CD4-positive, alpha-beta T cell treated with Interleukin-4 for 1 hour (primary cell): ENCODE data around the gene NID2.

Source experiments
- DNase-seq, 2 donors: peaks; one replicate each; pipeline ENCODE4 v3.0.0-alpha.2; 2020 to 2022

The NID2 gene

DNA sequence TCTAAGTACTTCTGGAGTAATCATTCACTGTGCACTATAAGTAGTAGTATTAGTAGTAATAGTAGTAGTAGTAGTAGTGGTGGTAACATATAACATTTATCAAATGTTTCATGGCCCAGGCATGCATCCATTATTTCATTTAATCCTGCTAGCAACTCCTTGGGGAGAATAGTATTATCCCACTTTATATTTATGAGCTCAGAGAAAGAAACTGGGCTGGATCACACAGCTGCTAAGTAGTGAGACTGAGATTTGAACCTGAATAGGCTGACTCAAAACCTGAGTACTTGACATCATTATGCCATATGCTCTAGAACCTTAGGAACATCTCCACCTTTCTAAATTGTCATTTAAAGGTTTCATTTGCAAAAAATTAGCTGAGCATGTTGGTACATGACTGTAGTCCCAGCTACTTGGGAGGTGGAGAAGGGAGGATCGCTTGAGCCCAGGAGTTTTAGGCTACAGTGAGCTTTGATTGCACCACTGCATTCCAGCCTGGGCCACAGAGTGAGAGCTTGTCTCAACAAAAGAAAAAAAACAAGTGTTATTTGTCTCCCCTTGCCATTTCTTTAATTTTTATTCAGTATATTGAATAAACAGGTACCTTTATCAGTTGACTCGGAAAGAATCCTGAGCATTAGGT, 11.4 kb upstream of the NID2 start:
- no peak for DNase-seq

DNA sequence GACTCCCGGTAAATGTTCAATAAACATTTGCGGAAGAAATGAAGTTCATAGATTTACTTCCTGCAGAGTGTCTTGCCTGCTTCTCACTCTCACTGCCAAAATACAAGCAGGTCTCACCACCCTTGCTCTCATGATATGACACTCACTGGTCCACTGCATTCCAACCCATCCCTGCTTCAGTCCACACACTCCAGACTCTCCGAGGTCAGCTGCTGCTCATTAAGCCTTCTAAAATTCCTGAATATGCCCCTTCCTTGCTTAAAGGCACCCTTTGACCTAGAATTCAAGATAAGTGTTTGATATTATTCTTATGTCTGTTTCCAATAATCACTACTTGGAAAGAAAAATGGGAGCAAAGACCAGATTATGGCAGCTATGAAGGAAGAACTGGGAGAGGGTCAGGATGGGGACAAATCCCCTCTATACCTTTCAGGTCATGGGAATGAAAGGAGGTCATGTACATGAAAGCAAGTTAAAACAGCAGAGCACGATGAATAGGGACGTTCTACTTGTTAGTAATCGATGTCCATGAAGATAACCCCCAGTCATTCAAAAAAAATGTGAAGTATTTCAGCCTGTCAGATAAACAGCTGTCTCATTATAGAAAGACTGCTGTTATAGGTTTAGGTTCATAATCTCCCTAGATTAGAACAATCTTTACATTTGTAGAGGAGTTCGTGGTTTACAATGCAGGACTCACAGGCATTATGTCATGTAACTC, 10.5 kb upstream of the NID2 start:
- no peak for DNase-seq

DNA sequence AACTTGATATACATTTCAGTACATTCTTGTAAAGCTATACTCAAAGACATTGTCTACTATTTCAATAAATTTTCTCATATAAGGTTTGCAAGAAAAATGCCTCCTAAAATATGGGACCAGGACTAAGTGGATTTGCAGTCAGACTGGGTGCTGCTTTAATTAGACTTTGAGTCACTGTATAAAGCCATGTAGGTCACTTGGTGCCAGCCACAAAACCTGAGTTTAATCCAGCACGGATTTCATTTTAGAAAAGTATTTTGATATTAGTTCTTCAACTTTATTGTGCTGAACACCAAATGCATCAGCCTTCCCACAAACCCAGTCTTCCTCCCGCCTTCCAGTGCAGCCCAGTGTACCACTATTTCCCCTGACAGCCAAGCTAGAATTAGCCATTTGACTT, 9.9 kb upstream of the NID2 start:
- no peak for DNase-seq

DNA sequence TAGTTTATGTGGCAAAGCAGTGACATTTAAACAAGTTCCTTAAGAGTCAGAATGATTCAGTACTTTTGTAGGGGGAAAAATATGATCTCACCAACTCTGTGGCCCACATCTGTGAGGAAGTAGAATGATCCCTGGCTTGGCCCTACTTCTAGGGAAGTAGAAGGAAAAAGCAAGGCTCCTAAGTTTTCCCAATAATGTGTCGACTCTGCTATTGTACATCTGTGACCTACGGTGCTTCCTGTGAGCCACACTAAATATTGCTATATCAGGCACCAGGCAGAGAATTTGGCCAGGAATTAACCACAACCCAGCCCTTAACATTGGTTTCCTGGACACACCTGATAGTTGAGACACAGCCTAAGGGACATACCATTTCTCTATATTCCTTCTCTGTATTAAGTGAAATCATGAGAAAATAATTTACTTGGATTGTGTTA, 9.3 kb upstream of the NID2 start:
- DNase-seq = no peak

DNA sequence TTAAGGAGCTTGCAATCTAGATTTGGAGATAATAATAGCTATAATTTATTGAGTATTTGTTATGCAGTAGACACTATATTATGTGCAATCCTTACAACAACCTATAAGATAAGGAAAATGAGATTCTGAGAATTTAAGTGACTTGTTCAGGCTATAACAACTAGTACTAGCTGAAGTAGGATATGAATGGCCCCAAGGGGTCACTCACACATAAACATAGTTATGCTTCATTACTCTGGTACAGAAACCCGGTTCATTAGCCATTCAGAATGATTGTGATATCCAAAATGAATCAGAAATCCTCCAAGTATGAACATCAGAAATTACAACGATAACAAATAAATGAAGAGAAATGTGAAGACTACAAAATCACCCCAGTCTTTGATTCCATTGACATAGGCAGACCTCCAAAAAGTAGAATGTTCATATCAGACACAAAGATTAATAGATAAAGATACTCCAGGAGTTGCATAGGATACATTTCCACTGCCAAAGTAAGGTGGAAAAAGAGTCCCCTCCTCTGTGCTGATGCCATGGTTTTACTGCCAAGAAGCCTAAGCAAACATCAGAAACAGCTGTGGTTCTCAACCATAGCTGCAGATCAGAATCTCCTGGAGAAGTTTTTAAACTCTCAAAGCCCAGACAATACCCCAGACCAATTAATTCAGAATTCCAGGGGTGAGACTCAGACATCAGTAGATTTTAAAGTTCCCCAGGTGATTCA, 8.6 kb upstream of the NID2 start:
- DNase-seq = no peak

DNA sequence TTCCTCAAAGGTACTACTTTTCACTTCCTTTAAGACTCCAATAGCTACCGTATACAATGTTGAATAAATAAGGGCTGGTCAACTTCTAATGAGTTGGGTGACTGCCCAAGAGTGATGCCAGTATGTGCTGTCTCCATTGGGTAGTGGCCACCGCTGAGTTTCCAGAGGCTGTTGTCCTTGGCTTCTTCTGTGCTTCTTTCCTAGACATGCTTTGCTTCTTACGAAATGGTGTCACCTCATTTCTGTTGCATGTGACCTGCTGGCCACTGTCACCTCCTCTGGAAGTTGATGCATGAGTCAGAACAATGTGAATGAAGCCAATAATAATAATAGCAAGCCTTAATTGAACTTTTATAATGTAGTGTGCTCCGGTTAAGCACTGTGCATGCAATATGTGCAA, 7.5 kb upstream of the NID2 start:
- no peak for DNase-seq

DNA sequence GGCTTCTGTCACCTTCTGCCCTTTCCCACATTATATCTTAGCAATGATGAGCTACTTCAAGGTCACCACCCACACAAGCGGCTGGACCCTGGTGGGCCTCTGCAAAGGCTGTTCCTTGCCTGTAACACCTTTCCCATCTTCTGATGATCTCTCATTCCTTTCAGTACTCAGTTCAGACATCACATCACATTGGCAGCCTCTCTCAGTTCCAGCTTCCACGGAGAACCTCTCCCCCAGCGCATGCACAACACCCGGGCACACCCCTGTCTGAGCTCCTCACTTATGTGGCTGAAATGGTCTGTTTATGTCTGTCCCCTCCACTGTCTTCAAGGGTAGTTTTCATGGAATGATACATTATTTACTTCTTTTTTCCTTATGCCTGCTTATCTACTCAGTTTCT, 6.5 kb upstream of the NID2 start:
- no peak for DNase-seq

DNA sequence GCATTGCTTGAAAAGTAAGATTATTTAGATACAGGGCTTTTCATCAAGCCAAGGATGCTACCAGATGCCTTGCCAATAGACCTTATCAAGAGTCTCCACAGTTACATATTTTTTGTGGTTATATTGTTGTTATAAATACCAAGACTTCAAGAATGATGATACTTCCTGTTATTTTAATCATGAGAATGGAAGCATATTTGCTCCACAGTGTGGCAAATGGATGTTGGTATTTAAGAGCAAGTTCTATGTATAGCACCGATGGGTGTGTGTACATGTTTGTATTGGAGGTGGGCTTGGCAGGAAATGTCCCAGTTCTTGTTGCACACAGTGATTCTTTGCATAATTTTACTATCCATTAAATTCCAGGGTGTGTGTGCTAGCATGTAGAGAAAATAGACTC, 4.4 kb upstream of the NID2 start:
- DNase-seq = no peak

DNA sequence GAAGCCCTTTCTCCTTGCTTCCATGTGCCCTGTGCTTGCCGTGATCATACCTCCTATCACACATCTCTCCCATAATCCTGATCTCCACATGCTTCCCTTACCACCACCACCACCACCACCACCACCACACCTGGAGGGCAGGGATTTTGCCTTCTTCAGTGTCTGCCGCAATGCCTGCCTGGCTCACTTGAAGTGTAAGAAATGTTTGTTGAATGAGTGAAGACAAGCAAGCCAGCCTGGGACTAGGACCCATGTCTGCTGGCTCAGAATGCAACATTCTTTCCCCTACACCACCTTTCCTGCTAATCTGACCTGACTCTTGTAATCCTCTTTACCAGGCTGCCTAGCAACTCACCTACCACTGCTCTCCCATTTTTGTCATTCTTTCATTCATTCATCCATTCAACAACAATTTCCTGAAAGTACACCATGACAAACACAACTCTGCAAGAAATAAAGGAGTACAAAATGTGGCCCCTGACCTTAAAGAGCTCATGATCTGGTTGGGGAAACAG, 3.5 kb upstream of the NID2 start:
- DNase-seq = no peak

DNA sequence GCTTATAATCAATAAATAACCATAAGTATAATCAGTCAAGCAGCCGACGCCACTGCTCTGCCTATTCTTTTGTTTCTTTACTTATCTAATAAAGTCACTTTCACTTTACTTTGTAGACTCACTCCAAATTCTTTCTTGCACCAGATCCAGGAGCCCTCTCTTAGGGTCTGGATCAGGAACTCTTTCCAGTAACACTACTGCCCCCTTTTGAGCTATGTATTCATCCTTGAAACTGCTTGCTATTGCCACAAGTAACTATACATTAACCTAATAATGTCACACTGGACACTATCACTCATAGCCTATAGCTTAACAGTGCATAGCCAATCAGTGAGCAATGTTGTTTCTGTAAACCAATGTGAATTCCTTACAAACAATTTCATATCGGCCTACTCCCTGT, 2.8 kb upstream of the NID2 start:
- DNase-seq = no peak

DNA sequence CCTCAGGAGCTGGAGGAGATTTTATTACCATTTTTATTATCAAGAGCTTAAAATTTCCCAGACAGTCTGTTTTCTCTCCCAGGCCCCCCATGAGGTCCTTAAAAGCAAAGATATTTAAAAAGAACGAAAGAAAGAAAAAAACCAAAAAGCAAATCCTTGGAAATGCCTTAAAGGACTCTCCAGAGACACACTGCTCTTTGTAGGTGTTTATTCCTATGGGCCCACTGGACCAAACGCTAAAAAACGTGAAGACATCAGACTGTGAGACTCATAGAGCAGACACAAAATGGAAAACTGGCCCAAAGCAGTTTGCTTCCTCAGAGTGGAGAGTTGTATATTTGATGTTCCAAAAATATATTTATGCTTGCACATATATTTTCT, 1.2 kb upstream of the NID2 start:
- no peak for DNase-seq

DNA sequence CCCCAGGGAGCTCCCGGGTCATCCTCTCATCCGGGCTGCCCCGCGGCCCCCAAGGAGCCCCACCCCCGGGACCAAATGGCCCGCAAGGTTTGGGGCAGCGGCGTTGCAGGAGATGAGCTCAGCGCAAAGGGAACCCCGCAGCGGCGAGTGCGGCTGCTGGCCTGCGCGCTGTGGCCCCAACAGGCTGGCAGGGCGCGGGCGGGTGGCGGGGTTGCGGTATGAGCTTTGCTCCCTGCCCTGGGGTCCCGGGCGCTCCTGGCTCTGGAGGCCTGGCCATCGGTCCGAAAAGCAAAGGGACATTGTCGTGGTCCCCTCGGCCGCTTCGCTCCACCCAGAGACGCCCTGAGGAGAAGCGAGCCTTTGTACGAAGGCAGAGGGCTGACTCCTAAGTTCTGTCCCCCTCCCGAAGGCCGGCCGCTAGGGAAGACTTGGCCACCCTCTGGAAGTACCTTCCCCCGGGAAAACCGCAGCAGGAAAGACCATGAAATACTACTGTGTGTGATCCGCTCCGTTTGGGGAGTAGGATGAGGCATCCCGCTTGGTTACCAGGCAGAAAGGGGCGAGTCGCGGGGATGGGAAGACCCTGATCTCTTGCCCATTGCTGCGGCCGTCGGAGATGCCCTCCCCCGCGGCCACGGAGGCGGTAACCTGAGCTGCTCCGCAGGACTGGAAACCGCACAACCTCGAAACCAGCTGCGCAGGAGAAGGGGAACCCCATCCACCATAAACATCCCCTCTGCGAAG, 620 bp upstream of the NID2 start:
- DNase-seq = peak in 1 of 2 donors; percentile 11

DNA sequence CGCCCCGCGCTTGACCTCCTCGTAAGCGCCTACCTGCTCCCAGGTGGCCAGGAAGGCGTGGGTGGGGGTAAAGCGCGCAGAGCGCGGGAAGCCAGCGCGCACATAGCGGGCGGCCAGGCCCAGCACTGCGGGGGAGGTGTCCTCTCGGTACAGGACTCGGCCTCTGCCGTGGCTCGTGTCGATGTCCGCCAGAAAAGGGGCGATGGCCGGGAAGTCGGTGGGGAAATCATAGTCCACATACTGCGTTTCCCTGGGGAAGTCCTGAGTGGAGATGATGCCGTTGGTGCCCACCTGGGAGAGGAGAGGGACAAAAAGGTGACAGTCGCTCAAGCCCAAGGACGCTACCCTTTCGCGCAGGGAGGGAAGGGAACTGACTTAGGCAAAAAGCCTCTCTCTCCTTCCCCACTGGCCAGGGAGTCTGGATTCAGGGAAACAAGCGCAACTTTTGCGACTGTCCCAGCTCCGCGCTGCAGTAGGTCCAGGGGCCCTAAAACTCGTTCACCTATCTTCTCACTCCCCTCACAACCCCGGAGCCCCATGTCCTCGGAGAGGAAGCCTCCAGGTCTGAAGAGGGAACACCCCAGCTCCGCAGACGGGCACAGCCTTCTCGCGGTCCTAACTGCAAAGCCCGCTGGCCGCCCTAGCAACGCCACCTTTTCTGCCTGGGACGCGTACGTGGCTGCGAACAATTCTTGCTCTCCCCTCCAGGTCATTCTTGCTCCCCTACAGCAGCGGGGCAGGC, 815 bp downstream of the NID2 start:
- DNase-seq = no peak

DNA sequence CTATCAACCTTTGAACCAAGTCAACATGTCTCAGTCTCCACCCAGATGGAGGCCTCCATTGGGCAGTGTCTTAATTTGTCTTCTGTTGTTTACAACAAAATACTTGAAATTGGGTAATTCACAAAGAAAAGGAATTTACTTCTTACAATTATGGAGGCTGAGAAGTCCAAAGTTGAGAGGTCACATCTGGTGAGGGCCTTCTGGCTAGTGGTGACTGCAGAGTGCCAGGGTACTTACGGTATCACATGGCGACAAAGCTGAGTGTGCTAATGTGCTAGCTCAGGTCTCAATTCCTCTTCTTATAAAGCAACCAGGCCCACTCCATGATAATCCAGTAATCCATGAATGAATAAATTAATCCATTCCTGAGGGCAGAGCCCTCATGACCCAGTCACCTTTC, 4.7 kb downstream of the NID2 start:
- DNase-seq = no peak

DNA sequence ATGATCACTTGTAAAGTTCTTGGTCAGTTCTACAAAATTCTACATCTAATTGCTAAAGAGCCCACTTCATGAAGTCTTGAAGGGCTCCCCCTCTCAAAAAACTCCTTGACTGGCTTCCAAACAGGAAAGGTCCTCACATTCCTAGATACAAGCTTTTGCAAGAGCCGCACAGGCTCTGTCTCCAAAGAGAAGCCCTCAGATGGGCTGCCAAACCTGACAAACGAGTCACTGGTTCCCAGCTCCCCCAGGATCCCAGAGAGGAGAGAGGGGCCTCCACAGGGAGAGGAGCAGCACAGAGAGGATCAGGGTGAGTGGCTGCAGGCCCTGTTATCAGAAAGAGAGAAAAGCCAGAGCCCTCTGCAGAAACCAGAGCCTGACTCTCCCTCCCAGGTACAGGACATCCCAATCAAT, 5.8 kb downstream of the NID2 start:
- DNase-seq = no peak

DNA sequence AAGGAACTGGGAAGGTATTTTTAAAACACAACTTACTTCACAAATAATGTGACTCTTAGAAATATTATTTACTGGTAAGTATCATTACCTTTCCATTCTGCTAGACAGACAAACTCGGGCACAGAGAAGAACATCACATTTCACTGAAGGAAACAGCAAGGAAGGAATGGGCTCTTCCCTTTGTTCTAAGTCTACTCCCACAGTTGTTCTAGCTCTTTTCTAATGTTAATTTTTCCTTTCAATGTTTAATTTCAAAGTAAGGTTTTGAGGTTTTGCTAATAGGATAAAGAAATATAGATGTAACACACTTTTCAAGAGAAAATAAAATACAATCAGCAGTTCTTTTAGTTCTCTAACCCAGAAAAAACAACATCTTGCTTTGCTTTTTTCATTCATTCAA, 7.0 kb downstream of the NID2 start:
- no peak for DNase-seq

DNA sequence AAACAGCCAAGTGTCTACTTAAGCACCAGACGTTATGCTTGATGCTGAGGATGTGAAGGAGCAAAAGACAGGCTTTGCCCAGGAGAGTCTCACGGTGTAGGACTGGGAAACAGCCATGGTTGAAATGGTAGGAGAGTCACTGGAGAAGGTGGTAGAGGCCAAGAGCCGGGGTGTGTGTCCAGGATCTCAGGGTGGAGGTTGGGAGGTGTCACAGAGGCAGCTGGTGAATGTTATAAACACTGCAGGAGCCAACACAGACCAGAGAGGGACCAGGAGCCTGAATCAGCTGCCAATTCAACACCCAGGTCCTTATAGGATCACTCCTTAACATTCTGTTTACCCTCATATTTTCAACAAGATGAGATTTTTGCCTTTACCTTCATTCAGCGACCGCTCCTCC, 7.5 kb downstream of the NID2 start:
- DNase-seq = no peak

DNA sequence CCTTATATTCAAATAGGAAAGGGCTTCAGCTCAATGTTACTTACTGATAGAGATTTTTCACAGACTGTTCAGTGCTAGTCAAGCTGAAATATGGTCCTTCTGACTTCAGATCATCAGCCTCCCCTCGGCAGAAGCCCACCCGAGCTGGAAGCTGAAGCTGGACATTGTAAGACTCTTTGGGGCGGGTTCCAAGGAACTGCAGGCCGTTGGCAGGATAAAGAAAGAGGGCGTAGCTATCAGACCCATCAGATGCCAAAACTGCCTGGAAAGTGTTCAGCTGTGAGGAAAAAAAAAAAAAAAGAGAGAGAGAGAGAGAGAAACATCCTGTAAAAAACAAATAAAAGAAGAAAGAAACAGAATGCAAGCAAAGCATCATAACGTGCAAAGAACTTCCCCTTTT, 8.8 kb downstream of the NID2 start:
- no peak for DNase-seq

DNA sequence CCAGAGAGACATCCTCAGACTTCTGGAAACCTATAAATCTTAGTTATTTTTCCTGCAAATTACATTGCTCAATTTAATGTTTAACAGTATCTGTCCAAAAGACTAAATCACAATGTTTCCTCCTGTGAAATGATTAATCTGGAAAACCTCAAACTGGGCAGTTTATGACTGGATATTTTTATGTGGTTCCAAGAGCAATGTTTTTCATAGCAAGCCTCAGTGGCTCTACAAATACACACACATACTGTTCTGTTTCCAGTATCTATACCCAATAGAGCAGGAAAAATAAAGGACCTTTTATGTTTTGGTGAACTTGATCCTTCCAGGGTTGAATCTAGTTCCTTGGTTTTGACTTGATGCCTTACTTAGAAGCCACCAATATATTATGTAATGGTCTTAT, 9.2 kb downstream of the NID2 start:
- no peak for DNase-seq

DNA sequence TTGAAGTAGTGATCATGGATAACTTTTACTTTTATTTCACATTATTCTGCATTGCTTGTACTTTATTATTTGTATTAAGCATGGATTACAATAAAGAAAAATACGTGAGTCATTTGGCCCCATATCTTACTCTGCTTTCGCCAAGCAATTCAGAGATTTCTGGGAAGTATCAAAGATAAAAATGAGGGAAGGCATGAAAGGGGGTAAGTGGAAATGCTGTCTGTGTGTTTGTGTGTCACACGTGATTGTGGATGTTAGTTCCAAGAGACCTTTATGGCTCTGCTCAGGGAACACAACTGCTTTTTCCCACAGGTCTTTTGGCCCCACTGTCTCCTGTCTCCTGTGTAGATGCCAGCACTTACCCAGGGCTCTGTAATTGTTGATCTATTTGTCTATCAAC, 10.5 kb downstream of the NID2 start:
- no peak for DNase-seq

DNA sequence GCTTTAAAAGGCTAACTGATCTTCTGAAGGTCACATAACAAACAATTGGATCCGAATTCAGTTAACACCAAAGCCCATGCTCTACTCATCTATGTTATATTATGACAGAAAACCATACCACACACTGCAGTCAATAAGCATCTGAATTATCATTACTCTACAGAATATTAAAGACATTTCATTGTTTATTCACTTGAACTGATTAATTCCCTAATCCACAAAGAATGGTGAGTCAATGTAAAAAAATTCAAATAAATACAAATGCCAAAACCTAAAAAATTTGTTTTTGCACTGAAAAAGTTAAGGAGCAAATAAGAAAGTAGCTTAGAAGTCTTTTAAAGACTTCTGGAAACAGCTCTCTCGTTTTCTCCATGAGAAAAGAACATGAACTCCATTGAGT, 13.7 kb downstream of the NID2 start:
- no peak for DNase-seq

DNA sequence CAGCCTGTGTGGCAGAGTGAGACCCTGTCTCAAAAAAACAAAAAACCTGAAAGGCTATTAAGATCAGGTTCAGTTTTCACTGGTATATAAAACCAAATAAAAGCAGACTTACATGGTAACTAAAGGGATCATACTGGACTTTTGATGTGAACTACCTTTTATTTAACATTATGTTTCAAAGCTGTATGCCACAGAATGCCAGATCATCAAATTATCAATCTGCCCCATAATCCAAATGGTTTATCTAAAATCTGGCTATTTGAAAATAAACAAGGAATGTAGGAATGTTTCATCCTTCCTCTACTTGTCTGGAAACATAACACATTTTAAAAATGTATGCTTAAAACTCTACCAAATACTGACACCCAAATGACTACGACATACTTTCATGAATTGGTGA, 14.2 kb downstream of the NID2 start:
- no peak for DNase-seq

DNA sequence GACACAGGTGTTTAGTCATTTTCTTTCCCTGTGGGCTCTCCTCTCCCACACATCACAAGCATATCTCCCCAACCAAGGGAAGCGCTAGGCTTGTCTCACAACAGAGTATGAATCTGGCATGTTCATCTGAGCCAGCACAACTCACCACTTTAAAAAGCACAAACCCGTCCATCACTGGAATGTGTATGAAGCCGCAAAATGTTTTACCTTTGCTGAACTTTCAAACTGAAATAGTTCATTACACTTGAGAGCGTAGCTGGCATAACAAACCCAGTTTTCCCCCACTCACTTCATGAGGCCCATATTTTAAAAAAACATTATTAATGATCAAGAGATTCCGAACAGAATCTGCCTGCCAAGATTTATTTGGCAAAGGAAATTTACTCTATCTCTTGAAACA, 15.8 kb downstream of the NID2 start:
- no peak for DNase-seq
